Activated CD4-positive, CD25-positive, alpha-beta regulatory T cell treated with anti-CD3 and anti-CD28 coated beads, Interleukin-2, amount 50 U/mL, for 24 hours (primary cell): ENCODE data around the gene SIGLEC1.

Experiments used
- ATAC-seq, 2 donors: fragments of 150-1000 bp; cut with Tn5 transposase; one replicate each; pipeline ENCODE4 v1.10.0; 2021; ENCODE audit warnings: mild to moderate bottlenecking in 1 of 2, moderate library complexity in 1 of 2

Gene SIGLEC1

DNA sequence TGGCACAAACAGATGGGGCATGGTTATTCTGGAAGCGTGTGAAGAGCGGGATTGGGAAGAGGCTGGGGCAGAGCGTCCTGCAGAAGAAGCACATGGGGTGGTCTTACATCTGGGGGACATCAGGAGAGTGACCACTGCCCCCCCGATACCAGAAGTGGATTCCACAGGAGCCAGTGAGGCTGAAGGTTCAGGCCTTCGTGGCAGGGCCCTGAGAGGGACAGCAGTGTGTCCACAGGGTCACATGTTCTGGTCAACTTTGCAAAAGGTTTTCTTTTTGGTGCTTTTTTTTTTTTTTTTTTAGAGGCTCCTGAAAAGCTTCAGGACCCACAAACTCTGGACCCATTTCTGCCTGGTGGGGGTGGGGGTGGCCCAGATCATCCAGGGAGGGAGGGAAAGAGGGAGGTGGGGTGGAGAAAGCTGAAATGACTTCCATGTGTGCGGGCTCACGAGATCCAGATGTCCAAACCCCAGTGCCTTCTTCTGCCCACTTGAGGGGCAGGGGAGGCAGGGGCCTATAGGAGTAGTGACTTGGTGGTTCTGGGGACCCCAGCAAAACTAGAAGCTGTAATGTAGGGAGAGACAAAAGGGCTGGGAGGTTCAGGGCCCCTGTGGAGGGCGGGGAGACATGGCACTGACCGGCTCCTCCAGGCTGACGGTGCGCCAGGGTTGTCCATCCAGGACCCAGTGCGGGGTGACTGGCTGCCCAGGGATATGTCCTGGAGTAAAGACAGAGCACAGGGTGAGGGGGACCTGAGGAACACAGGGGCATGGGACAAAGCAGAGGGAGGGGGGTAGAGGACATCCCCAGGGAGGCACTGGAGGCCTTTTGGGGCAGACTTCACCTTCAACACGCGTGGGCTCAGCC lies 33.3 kb downstream of the SIGLEC1 start:
- ATAC-seq = no peak

DNA sequence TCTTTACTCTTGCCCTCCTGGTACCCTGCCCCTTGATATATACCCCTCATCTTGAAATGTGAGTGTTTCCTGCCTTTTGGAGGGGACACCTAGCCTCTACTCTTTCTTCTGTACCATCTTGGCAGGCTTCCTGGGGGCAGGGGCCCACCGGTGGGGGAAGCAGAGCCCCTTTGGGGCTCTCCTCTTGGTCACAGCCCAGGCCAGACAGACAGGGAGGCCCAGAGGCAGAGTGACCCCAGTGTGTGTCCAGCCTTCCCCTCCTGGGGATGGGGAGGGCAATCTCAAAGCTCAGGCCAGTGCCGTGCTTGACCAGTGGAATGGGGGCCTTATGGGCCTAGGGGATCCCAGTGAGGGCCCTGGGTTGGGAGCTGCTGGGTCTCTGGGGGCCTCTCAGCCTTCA lies 34.2 kb downstream of the SIGLEC1 start:
- no peak for ATAC-seq

- ATAC-seq = no peak
These were observed 34.7 kb downstream of the SIGLEC1 start for GRCh38 chr20:3677733-3678132.

DNA sequence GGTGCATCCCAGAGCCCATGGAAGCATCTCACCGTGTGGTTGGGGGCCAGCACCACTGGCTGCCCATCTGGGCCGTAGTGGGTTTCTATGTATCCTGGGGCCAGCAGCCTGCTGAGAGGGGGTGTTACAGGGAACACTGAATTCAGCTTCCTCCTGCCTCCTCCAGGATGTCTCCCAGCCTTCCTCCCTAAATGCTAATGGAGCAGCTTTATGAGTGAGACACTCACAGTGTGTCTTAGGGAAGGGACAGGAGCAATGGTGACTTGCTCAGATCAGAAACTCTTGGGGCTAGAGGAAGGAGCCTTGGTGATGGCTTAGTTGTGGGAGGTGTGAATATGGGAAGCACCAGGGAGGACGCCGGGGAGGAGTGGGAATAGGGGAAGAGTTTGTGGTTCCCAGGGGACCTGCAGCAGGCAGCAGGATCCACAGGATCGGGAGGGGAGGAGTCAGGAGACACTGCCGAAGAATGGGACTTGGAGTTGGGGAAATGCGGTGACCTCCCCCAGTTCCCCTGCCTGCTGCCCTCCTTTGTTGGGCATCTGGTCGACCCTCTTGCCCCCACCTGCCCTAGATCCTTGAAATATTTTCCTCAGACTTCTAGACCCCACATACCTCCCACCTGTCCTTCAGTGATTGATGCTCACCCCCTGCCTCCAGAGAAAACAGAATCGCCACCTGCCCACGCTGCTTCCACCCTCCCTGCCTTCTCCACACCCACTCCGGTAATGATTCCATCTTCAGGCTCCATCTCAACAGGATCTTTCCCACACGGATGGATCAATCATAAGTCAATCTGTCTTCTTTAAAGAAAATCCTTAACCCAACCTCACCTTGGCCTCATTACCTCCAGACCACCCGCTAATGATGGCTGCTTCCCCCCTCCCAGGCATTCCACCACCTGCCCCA lies 37.2 kb downstream of the SIGLEC1 start:
- no peak for ATAC-seq

DNA sequence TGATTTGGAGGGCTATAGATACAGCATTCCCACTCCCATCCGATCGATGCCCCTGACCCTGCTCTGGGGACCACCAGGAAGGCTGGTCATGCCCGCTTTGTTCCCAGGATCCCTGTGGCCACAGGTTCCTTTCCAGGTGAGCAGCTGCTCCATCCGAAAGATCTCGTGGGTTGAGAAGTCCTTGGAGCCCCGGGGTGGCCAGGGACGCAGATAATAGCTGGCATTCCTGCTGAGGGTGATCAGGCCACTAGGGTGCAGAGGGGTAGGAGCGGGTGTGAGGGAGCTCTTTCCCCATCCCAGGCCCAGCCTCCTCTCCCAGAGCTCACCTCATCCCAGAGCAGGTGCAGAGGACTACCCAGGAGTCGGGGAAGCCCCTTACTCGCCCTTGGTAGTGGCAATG lies 38.0 kb downstream of the SIGLEC1 start:
- no peak for ATAC-seq

DNA sequence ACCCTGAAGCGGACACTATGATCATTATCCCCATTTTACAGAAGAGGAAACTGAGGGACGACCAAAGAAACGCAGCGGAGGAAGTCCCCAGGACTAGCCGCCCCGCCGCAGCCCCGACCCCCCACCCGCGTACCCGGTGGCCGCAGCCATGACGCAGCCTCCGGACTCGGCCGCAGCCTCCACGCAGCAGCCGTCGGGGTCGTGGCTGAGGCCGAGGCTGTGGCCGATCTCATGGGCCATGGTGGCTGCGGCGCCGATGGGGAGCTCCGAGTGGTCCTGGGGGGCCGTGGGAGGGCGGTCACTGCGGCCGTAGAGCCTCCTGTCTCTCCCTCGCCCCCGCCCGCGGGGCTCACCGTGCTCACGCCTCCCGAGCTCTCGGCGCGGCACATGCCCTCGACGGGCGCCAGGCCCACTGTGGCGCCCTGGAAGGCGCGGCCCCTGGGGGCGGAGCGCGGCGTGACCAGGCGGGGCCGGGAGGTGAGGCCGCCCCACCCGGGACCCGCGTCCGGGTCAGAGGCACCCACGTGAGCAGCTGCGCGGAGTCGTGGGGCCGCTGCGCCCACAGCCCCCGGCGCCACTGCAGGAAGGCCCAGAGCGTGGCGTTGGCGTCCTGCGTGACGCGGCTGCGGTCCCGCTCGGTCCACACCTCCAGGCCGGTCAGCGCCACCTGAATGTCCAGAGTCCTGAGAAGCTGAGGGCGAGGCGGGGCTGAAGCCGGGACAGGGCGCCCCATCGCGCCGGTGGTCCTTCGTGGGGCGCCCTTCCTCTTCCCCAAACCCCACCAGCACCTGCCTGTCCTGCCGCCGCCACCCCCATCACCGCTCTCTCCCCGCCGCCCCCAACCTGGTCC lies 39.0 kb downstream of the SIGLEC1 start:
- no peak for ATAC-seq

DNA sequence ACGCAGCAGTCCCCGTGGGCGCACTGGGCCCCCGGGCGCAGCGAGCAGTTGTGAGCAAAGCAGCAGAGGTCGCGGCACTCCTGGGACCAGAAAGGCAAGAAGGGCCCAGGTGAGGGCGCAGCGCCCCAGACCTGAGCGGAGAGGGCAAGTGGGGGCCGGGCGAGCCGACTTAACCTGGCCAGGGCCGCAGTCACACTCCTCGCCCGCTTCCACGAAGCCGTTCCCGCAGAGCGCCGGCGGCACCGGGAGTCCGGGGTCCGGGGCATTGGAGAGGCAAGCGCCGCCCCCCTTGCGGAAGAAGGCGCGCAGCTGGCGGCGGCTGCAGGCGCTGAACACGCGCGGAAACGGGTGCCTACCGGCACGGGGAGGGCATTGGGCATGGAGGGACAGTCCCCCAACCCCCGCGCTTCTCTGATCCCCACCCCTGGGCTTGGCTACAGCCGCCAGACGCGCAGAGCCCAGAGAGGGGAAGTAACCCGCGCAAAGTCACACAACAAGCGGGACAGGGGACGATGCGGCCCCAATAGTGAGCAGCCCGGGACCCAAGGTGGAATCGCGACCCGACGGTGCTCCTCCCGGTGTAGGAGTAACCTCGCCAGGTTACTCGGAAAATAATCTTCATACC lies 39.7 kb downstream of the SIGLEC1 start:
- no peak for ATAC-seq

GRCh38 chr20:3671986-3672546 lies 40.3 kb downstream of the SIGLEC1 start:
- ATAC-seq = no peak

- no peak for ATAC-seq
These were observed 41.5 kb downstream of the SIGLEC1 start for GRCh38 chr20:3670945-3671344.

DNA sequence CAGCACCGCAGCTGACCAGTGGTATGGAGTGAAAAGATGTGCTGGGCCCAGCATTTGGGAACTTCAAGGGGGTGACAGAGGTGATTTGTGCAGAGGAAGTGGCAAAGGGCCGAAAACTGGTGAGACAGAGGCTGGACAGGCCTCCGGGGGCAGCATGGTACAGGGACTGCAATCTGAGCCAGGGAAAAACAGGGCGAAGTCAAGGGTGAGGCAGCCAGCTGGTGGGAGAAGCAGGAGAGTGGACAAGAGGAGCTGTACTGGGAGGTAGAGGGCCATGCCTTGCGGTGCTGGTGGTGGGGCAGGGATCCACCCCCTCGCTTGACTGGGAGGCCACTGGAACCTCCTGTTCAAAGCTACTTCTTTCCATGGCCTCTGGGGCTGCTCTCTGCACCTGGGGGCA lies 41.9 kb downstream of the SIGLEC1 start:
- ATAC-seq = no peak

GRCh38 chr20:3669710-3670367 lies 42.6 kb downstream of the SIGLEC1 start:
- ATAC-seq = no peak

- no peak for ATAC-seq
These were observed 44.9 kb downstream of the SIGLEC1 start for GRCh38 chr20:3667434-3668037.

DNA sequence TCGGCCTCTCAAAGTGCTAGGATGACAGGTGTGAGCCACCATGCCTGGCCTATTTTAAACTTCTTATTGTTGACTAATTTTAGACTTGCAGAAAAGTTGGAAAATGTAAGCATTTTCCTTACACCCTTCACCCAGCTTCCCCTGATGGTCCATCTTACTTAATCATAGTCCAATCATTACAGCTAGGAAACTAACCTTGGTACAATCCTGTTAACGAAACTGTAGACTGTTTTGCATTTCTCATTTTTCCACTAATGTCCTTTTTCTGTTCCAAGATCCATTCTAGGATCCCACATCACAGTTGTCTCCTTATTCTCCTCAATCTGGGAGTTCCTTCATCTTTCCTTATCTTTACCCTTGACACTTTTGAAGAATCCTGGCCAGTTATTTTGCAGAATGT lies 48.5 kb downstream of the SIGLEC1 start:
- ATAC-seq = no peak

DNA sequence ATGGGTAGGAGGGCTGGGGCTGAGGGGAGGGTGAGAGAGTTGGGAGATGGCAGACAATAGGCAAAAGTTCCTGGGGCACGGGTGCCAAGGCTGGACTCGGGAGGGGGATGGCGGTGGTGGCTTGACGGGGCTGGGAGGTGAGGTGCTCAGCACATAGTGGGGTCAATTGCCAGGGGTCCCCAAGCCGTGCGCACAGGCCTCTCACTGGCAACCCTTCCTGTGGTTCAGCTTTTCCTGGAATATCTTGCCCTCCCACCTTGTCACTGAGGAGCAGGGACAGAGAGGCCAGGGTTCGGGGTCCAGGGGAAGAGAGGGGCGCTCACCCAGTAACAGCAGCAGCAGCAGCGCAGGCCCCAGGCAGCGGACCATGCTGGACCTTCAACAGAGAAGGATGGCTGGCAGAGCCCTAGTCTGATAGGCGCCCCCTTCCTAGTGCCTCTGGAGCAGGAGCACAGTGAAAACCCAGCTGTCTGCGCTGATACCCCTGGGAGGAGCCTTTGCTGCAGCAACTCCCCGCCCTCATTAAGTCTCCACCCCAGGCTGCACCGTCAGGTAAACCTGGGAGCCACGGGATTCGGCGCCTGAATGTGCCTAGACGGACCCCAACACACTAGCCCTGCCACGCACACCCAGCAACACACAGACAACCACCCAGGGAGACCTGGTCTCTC lies 49.2 kb downstream of the SIGLEC1 start, which contains the start of gene GFRA4:
Gene GFRA4 (minus strand): TSS at position 369 of the 671 bp plus-strand sequence. CDS start 0 bp downstream, at position 369.
- ATAC-seq = no peak
